Posterior cingulate gyrus (tissue), 11 donors: ENCODE data around the gene CARS1.

Experiments used
- DNase-seq, 10 donors: peaks; one replicate each; pipeline versions ENCODE4 v3.0.0 to v3.0.0-alpha.2; 2020 to 2021; ENCODE audit warnings: mixed read lengths in 3 of 10
- intact Hi-C: fragments of 100-400 bp; cut with DNase I; formaldehyde crosslinking; loops from one replicate; pipeline ENCODE4 v1.15.1; 2023

The CARS1 gene

GRCh38 chr11:2999464-2999998 is 57.7 kb downstream of the CARS1 start:
- intact Hi-C loops, result no loop called here
- DNase-seq, result peak in 2 of 10 donors; percentile 41 to 42

- peak in 1 of 10 donors; percentile 22 for DNase-seq
- intact Hi-C loops, result no loop called here
These were observed 59.0 kb downstream of the CARS1 start for GRCh38 chr11:2998073-2998850.

DNA sequence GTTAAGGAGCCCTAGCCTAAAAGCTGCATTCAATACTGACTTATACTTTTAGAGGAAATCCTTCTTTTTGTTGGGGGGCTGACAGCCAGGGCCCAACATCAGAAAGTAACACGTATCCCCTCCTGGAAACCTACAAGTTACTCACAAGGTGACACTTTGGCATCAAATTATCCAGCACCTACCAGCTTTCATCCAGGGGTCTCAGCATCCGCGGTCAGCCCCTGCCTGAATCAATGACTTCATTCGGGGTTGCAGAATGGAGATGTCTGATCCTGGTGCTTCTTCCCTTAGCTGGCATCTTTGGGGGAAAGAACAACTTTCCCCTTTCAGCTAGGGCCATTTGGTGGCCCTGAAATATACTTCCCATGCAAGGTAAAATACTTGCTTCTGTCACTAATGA is 59.8 kb downstream of the CARS1 start:
- DNase-seq, result peak in 1 of 10 donors; percentile 43
- intact Hi-C loops, result no loop called here

- intact Hi-C loops, result no loop called here
- peak in 2 of 10 donors; percentile 35 to 44 for DNase-seq
These were observed 60.2 kb downstream of the CARS1 start for GRCh38 chr11:2996976-2997375.

GRCh38 chr11:2995893-2996554 is 61.2 kb downstream of the CARS1 start:
- DNase-seq, result peak in 2 of 10 donors; percentile 61 to 65
- intact Hi-C loops, result no loop called here

GRCh38 chr11:2995031-2995561 is 62.1 kb downstream of the CARS1 start:
- DNase-seq, result peak in 1 of 10 donors; percentile 49
- intact Hi-C loops, result no loop called here

DNA sequence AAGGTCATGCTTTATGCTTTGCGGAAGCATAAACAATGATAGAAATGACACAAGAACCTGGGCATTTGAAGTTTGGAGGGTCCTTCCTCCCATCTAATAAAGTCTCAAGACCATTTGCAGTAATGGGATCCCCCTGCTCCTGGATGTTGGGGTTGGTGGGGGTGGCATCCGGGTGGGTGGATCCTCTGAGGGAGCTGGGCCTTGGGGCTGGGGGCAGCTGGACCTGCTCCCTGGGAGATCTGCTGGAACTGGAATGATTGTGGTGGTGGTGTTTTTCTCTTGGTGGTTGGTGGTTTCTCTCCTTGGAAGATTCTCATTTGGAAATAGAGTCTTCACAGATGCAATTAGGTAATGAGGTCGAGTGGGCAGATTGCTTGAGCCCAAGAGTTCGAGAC is 62.9 kb downstream of the CARS1 start:
- intact Hi-C loops, result no loop called here
- no peak for DNase-seq

DNA sequence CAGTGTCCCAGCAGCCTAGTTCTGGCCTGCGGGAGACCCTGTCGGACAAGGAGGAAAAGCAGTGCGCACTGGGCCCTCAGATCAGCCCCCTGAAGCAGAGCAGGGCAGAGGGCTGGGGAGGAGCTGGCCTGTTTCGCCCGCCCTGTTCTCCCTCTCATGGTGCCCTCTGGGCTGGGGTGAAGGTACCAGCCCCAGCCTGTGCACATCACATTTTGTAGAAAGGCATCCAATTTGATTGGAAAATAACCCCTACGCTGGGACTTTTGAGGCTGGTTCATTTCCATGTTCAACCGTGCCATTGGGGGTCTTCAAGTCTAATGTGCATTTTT is 64.3 kb downstream of the CARS1 start:
- DNase-seq, result no peak

DNA sequence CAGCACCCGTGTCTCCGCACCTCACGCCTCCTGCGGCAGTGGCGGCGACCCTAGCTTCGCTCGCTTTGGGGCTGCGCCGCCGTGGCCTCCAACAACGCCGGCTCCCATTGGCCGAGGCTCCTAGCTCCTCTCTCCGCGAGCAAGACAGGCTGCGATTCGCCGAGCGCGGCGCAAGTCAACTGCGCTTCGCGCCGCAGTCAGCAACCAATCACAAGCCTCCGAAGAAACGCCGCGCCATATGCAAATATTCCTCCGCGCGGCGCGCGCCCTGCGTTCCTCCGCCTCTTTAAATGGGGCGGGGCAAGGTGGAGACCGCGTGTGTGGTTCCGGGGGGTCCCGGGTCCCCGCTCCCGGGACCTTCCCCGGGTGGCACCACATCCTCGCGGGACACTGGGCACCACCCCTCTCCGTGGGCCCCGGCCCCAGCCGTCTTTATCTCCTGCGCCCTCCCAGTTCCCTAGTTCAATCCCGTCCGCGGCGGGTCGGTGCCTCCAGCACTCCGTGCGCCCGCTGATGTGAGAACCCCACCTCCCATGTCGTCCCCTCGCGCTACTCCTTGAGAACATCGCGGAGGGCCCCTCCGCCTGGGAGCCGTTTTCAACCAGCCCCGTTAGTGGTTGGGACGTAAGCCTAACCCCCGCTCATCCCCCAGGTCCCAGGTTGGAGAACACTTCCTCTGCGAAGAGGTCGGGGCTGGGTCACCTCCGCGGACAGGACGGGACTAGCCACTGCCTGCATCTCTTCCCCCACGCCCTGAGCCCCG is 64.8 kb downstream of the CARS1 start, which contains the start of gene NAP1L4:
TSS of gene NAP1L4 (minus strand) at position 96 of the 763 bp plus-strand sequence. CDS start 13,109 bp downstream, outside the sequence.
- intact Hi-C loops, result no loop called here
- peak; percentile 94 to 99 (median 97) for DNase-seq

More for the DNA sequence above, 64.3 kb downstream of the CARS1 start:
- intact Hi-C loops, result no loop called here

DNA sequence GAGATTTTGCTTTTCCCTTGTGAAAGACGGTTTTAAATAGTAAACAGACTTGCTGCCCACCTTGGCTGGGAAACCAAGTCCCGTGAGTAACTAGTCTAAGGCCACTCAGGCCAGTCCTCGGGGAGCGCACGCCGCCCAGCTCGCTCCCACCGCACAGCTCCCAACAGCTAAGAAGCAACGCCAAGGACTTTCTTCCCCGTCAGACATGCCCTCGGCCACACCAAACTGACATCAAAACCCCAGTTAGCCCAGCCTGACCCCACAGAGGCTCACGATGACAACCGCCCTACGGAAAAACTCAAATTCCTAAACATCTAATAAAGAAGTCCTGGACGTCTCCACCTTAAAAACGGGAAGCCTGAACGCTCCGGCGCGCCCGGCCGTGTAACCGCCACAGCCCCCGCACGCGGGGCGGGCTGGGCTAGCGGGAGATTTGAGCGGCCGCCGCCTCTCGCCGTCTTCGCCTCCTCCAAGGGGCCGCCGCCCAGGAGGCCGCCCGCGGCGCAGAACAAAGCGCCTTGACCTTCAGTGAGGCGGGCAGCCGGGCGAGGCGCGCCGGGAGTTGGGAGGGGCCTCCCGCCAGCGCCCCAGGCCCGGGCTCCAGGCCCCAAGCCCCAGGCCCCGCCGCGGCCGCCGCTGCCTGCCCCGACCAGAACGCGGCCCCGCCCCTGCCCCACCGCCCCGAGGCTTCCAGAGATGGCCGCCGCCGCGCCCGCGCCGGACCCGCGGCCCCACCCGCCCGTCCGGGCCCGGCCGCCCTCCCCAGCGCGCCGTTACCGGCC is 65.6 kb downstream of the CARS1 start:
- peak in 6 of 10 donors; percentile 47 to 90 (median 70) for DNase-seq
- intact Hi-C loops, result no loop called here

DNA sequence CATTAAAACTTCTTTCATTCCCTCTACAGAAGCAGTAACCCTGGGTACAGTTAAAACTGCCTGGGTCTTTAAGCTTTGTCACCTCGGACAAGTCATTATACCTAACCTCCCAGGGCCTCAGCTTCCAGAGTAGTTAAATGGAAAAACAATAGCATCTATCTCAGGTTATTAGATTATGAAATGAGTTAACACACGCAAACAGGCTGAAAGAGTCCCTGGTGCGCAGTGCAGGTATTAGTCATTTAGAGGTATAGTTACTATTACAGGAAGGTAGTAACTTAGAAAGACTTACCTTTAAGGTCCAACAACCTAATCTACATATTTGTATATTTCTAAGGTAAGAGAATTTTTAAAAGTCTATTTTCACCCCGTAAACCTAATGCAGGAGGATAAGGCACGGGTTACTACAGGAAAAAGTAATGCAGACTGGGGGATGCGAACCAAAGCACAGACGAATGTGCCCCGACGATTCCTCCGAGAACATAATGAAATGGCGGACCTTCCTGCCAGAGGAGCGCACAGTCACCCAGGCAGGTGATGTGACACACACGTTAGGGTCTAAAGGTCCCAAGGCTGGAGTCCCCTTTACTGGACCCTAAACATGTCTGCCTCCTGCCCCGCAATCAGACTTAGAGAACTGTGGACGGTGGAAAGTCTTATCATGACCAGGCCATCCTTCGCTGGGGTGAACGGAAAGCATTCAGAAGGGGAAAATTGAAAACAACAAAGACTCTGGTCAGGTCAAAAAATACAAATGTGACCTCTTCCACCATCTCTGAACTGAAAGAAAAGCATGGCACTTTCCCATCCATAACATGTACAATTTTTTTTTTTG is 66.4 kb downstream of the CARS1 start:
- intact Hi-C loops, result no loop called here
- DNase-seq, result peak in 1 of 10 donors; percentile 39

- intact Hi-C loops, result no loop called here
- DNase-seq, result no peak
These were observed 67.7 kb downstream of the CARS1 start for GRCh38 chr11:2989551-2989950.

DNA sequence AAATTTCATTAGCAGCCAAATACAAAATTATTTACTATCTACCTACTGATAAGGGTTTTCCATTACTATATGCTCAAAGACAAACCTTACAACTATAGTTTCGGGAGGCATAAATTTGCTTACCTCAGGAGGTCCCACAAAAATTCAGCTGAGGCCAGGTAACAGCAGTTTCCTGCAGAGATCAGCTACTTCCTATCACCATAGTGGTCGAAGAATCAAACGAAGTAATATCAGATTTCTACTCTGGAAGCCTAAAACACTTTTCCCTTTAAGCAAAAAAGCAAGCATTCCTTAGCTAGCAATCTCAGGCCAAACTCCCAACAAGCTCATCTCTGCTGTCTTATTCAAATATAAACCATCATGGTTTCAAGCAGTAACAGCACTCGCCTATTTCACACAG is 68.2 kb downstream of the CARS1 start:
- DNase-seq, result no peak
- intact Hi-C loops, result no loop called here

DNA sequence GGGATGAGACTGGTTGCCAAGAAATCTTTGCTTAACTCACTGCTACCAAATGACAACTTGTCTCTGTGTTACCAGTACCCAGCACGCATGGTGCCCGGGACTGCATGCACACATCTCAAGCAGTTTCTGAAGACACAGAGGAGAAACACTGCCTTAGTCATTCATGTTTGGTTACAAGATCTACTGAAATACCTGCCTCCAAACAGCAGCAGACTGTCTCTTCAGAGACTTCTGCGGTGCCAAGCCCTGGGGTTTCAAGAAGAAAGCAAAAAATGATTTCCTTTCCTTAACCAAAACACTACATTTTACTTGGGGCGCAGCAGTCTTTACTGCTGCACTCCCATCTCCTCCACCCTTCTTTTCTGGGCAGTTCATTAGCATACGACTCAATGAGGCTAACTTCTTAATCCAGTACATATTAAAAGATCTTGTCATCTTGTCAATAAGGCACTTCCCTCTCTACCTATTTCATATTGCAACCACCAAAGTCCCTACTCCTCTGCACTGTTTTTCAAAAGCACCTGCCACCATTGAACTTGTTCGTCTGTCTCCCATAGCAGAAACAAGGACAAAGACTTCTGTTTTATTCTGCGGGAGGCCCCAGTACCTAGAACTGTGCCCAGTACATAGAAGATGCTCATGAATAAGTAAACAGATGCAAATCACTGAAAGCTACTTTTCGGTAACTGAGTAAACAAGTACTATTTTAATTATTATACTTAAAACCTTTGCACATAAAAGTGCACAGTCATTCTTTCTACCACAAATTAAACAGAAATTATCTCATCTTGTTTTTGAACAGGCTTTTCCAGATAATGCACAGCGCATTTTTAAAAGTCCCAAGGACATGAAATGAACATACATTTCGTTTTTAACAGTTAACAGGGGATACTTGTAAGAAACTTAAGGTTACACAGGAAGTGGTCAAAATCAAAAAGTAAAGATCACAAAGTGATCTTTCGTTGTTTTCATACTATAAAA is 69.1 kb downstream of the CARS1 start:
- intact Hi-C loops, result no loop called here

DNA sequence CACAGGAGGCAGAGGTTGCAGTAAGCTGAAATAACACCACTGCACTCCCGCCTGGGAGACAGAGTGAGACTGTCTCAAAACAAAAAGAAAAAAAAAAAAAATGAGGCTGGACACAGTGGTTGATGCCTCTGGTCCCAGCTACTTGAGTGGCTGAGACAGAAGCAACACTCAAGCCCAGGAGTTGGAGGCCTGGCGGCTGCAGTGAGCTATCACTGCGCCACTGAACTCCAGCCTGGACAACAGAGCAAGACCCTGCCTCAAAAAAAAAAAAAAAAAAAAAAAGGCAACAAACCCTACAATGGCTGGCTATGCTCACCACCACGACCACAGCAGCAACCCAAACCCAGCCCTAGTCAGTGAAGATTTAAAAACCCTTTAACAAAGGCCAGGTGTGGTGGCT is 73.3 kb downstream of the CARS1 start:
- intact Hi-C loops, result loop anchor here (2.0 kb wide), 1 partner anchor 37 kb away; no protein-coding TSS in a partner anchor

More for the DNA sequence above, 69.1 kb downstream of the CARS1 start:
- no peak for DNase-seq

DNA sequence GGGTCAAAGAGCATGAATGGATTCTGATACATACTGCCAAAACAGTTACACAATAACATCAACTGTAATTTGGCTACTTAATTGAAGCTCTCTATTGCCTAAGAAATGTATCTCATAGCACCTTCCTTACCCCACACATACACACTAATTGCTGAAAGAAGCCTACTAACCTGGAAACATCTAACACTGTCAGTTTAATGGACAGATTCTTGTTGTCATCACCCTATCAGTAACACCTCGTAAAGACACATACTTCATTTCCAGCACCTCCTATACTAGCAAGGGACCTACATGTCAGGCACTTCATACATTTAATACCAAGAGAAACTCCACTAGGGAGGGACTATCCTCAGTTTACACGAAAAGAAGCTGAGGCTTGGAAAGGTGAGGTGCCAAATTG is 75.0 kb downstream of the CARS1 start:
- intact Hi-C loops, result loop anchor here (2.0 kb wide), 1 partner anchor 39 kb away; no protein-coding TSS in a partner anchor
- DNase-seq, result no peak

More for the DNA sequence above, 73.3 kb downstream of the CARS1 start:
- no peak for DNase-seq

DNA sequence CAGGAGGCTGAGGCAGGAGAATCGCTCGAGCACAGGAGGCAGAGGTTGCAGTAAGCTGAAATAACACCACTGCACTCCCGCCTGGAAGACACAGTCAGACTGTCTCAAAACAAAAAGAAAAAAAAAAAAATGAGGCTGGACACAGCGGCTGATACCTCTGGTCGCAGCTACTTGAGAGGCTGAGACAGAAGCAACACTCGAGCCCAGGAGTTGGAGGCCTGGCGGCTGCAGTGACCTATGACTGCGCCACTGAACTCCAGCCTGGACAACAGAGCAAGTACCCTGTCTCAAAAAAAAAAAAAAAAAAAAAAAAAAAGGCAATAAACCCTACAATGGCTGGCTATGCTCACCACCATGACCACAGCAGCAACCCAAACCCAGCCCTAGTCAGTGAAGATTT is 76.1 kb downstream of the CARS1 start:
- DNase-seq, result no peak
- intact Hi-C loops, result no loop called here
